GM12864 (cell line): Measurements from ENCODE around the gene ZFP14.

Source experiments
- DNase-seq: peaks from one replicate; pipeline ENCODE4 v3.0.0-alpha.2; 2011; ENCODE audit warnings: low read depth
- H3K4me3 ChIP-seq: 2 replicates; pipeline ENCODE4 v1.5.1; 2011; ENCODE audit warnings: mild to moderate bottlenecking, low read depth, low read length, control low read depth
- TF ChIP-seq, protein P1 (sequence below): IDR thresholded peaks from 2 replicates; pipeline ENCODE4 v1.5.1; 2011; ENCODE audit warnings: low read depth, mild to moderate bottlenecking, moderate library complexity, low read length, control low read depth, inconsistent platforms; ENCODE audit errors: missing control alignments

The ZFP14 gene

DNA sequence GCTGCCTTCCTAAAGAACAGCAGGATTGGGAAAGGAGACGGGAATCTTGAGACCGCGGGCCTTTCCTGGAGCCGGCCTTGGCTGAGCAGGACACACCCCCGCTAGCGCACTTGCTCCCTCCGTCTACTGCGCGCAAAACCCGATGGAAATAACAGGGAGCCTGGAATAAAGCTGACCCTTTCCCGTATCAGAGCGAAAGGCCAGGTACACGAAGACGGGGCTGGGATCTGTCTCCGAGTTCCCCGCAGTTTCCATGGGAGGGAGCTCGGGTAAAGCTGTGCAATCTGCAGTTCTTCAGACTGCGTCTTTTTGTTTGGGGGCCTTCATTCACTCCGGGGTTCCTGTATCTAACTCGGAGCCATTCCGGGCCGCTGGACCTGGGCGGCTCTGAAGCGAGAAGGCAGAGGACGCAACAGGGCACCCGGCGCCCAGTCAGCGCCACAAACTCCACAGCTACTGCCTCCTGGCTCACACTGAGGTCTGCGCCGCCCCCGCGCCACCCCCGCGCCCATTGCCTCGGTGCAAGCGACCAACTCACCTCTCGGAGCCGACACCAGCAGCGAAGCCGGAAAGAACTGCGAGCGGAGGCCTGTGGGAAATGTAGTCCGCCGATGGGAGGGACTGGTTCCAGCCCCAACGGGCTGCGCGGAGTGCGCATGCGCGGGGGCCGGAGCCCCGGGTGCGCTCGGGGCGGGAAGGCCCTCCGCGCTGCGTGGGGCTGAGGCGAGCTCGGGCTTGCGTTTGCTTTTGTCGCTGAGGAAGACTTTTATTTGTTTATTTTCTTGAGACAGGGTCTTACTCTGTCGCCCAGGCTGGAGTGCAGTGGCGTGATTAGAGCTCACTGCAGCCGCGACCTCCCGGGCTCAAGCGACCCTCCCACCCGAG, at the start of gene ZFP14:
Gene ZFP14, minus strand, starts transcription at position 577 of the 885 bp plus-strand sequence. CDS start 11,309 bp downstream, outside the sequence.
- peak; percentile 90 for DNase-seq
- TF ChIP-seq, protein P1, sequence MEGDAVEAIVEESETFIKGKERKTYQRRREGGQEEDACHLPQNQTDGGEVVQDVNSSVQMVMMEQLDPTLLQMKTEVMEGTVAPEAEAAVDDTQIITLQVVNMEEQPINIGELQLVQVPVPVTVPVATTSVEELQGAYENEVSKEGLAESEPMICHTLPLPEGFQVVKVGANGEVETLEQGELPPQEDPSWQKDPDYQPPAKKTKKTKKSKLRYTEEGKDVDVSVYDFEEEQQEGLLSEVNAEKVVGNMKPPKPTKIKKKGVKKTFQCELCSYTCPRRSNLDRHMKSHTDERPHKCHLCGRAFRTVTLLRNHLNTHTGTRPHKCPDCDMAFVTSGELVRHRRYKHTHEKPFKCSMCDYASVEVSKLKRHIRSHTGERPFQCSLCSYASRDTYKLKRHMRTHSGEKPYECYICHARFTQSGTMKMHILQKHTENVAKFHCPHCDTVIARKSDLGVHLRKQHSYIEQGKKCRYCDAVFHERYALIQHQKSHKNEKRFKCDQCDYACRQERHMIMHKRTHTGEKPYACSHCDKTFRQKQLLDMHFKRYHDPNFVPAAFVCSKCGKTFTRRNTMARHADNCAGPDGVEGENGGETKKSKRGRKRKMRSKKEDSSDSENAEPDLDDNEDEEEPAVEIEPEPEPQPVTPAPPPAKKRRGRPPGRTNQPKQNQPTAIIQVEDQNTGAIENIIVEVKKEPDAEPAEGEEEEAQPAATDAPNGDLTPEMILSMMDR: peak; percentile 43

DNA sequence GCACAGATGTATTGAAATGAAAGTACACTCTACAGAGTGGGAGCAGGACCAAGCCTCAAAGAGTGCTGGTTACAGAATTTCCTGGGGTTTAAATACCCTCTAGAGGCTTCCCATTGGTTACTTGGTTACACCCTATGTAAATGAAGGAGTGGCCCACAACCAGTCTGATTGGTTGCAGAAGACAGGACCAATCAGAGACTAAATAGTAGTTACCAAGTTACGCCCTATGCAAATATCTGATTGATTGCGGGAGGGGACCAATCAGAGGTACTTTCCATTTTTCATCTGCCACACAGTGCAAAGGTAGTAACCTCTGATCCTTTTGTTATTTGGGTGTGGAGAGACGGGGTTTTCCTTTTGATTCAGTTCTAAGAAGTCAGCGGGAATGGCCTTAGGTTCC, 44.9 kb upstream of the ZFP14 start:
- no peak overlapping the region for H3K4me3 ChIP-seq
- DNase-seq: no peak
- TF ChIP-seq, protein P1: no peak

More for the DNA sequence above, at the start of gene ZFP14:
- peak within 1 kb of the TSS; percentile 69 for H3K4me3 ChIP-seq

DNA sequence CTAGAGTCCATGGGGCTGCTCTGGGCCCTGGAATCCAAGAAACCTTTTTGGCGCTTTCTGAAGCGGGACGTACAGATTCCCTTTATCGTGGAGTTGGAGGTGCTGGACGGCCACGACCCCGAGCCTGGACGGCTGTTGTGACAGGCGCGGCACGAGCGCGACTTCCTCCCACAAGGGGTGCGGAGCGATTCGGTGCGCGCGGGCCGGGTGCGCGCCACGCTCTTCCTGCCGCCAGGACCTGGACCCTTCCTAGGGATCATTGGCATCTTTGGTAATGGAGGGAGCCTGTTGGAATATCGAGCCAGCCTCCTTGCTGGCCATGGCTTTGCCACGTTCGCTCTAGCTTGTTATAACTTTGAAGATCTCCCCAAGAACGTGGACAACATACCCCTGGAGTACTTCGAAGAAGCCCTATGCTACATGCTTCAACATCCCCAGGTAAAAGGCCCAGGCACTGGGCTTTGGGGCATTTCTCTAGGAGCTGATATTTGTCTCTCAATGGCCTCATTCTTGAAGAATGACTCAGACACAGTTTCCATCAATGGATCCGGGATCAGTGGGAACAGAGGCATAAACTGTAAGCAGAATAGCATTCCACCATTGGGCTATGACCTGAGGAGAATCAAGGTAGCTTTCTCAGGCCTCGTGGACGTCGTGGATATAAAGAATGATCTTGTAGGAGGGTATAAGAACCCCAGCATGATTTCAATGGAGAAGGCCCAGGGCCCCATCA, 42.9 kb upstream of the ZFP14 start:
- no peak for DNase-seq
- TF ChIP-seq, protein P1: no peak
- no peak overlapping the region for H3K4me3 ChIP-seq

DNA sequence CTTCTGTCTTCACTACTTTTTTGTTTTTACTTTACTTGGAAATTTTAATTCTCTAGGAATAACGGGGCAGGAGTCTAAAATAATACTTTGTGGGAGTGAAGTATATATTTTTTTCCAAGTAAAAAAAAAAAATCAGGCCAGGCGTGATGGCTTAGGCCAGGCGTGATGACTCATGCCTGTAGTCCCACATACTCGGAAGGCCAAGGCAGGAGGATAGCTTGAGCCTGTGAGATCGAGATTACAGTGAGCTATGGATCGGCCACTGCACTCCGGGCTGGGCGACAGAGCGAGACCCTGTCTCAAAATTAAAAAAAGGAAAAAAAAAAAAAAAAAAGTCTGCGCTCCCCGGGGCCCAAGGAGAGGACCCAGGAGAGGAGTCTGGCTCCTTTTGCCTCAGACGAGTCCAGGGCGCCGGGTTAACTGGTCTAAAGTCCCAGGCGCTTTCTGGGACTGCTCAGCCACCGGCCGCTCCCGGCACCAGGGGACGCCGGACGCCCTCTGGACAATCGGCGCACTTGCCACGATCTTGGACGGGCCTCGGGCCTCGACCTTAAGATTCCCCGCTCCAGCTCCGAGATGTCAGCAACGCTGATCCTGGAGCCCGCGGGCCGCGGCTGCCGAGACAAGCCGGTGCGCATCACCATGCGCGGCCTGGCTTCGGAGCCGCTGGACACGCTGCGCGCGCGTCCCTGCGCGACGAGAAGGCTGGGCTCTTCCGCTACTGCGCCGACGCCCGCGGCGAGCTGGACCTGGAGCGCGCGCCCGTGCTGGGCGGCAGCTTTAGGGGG, 42.2 kb upstream of the ZFP14 start:
- DNase-seq: no peak
- TF ChIP-seq, protein P1: no peak
- H3K4me3 ChIP-seq: no peak overlapping the region

DNA sequence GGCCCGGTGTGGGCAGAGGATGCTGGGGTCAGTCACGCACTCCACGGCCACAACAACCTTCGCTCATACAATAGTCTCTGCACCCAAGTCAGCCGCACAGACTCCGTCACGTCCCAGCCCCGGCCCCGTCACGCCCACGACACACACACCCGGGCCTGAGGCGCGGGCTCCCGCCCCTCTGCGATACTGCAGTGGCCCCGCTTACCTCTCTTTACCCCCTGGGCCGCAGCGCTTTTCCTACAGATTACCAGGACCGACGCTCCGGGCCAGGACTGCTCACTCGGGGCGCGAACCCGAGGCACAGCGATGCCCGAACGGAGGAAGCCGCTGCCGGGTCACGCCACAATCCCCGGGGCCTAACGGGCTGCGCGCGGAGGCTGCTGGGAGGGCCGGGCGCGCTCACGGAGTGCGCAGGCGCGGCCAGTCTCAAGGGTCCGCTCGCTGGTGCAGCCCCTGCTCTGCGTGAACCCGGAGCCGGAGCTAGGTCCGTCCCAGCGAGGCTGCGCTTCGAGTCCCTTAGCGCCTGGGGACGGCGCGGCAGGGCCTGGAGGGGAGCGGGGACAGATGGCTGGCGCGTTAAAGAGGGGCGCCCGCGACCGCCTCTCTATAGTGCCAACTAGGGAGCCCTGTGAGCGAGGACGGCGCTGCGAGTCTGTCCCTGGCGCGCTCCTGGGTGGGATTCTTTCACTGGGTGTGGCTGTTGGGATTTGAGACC, 39.4 kb upstream of the ZFP14 start, which contains the start of gene ZFP82:
Gene ZFP82, minus strand, starts transcription at position 358 of the 715 bp plus-strand sequence. CDS start 8,855 bp downstream, outside the sequence.
- peak within 1 kb of the TSS; percentile 71 for H3K4me3 ChIP-seq
- DNase-seq: peak; percentile 69
- TF ChIP-seq, protein P1: no peak

DNA sequence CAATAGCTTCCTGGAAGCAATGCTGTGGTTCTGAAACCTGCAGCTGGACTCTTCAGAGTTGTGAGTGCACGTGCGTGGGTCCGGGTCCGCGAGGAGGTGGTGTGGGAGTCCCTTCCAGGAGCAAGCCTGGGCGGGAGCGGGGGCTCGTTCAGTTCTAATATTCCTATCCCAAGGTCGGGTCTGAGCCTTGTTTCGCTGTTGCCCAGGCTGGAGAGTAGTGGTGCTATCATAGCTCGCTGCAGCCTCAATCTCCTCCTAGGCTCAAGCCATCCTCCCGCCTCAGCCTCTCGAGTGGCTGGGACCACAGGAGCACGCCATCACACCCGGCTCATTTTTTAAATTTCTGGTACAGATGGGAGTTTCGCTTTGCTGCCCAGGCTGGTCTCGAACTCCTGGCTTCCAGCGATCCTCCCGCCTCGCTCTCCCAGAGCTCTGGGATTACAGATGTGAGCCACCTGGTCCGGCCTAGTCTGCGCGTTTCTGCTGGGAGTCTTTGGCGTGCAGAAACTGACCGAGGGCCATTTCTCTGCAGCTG, 38.8 kb upstream of the ZFP14 start:
- DNase-seq: no peak
- peak overlapping the region; percentile 71 for H3K4me3 ChIP-seq
- TF ChIP-seq, protein P1: no peak
